Neural cell (in vitro differentiated cells): Measurements from ENCODE around the gene INTU.

Experiments used
- EZH2 ChIP-seq: fragments of 200-600, 300-800 bp; shearing (Covaris generic), sonication (generic); IDR thresholded peaks from 2 replicates; pipeline ENCODE4 v1.6.1; 2014; ENCODE audit warnings: antibody characterized with exemption, low read length, borderline replicate concordance, mild to moderate bottlenecking; ENCODE audit not compliant: insufficient read depth, poor library complexity, severe bottlenecking
- MXI1 ChIP-seq: fragments of 450-650 bp; conservative IDR thresholded peaks from 2 replicates; pipeline ENCODE4 v1.6.1; 2014; ENCODE audit warnings: antibody characterized with exemption, mild to moderate bottlenecking; ENCODE audit not compliant: poor library complexity, severe bottlenecking
- POLR2AphosphoS5 ChIP-seq: IDR thresholded peaks from 2 replicates; pipeline ENCODE4 v1.6.1; 2012
- SMC3 ChIP-seq: fragments of 450-650 bp; conservative IDR thresholded peaks from 2 replicates; pipeline ENCODE4 v1.6.1; 2014; ENCODE audit warnings: antibody characterized with exemption, mild to moderate bottlenecking, moderate library complexity; ENCODE audit not compliant: poor library complexity
- TAF1 ChIP-seq: IDR thresholded peaks from 2 replicates; pipeline ENCODE4 v1.6.1; 2012; ENCODE audit warnings: low read depth
- TF ChIP-seq, protein P1 (sequence below): fragments of 450-650 bp; IDR thresholded peaks from 2 replicates; pipeline ENCODE4 v1.5.1; 2014; ENCODE audit warnings: antibody characterized with exemption, mild to moderate bottlenecking, moderate library complexity; ENCODE audit not compliant: poor library complexity, severe bottlenecking

GRCh38 chr4:127741247-127741646, 108.5 kb downstream of the INTU start:
- TF ChIP-seq, protein P1, sequence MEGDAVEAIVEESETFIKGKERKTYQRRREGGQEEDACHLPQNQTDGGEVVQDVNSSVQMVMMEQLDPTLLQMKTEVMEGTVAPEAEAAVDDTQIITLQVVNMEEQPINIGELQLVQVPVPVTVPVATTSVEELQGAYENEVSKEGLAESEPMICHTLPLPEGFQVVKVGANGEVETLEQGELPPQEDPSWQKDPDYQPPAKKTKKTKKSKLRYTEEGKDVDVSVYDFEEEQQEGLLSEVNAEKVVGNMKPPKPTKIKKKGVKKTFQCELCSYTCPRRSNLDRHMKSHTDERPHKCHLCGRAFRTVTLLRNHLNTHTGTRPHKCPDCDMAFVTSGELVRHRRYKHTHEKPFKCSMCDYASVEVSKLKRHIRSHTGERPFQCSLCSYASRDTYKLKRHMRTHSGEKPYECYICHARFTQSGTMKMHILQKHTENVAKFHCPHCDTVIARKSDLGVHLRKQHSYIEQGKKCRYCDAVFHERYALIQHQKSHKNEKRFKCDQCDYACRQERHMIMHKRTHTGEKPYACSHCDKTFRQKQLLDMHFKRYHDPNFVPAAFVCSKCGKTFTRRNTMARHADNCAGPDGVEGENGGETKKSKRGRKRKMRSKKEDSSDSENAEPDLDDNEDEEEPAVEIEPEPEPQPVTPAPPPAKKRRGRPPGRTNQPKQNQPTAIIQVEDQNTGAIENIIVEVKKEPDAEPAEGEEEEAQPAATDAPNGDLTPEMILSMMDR, result no peak
- TF ChIP-seq POLR2AphosphoS5 (no peak), MXI1 (no peak), SMC3 (no peak), TAF1 (no peak), EZH2 (no peak)
